ENCODE measurements around the gene PML.

- TF ChIP-seq KLF1 (tag by site-specific recombination; IDR thresholded peaks at IDR 0.05) = no peak
- TF ChIP-seq, protein P1, sequence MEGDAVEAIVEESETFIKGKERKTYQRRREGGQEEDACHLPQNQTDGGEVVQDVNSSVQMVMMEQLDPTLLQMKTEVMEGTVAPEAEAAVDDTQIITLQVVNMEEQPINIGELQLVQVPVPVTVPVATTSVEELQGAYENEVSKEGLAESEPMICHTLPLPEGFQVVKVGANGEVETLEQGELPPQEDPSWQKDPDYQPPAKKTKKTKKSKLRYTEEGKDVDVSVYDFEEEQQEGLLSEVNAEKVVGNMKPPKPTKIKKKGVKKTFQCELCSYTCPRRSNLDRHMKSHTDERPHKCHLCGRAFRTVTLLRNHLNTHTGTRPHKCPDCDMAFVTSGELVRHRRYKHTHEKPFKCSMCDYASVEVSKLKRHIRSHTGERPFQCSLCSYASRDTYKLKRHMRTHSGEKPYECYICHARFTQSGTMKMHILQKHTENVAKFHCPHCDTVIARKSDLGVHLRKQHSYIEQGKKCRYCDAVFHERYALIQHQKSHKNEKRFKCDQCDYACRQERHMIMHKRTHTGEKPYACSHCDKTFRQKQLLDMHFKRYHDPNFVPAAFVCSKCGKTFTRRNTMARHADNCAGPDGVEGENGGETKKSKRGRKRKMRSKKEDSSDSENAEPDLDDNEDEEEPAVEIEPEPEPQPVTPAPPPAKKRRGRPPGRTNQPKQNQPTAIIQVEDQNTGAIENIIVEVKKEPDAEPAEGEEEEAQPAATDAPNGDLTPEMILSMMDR (tag by site-specific recombination; IDR thresholded peaks at IDR 0.05) = no peak
- no peak for TF ChIP-seq YY1 (tag by site-specific recombination; IDR thresholded peaks at IDR 0.05)
- TF ChIP-seq ZNF596 (tag by site-specific recombination; IDR thresholded peaks at IDR 0.05) = no peak
- TF ChIP-seq BCL6B (tag by site-specific recombination; IDR thresholded peaks at IDR 0.05) = no peak
- TF ChIP-seq, protein P2, sequence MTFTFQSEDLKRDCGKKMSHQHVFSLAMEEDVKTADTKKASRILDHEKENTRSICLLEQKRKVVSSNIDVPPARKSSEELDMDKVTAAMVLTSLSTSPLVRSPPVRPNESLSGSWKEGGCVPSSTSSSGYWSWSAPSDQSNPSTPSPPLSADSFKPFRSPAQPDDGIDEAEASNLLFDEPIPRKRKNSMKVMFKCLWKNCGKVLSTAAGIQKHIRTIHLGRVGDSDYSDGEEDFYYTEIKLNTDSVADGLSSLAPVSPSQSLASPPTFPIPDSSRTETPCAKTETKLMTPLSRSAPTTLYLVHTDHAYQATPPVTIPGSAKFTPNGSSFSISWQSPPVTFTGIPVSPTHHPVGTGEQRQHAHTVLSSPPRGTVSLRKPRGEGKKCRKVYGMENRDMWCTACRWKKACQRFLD (tag by site-specific recombination; IDR thresholded peaks at IDR 0.05) = no peak
- TF ChIP-seq PATZ1 (tag by site-specific recombination; IDR thresholded peaks at IDR 0.05) = no peak
- TF ChIP-seq, protein P3, sequence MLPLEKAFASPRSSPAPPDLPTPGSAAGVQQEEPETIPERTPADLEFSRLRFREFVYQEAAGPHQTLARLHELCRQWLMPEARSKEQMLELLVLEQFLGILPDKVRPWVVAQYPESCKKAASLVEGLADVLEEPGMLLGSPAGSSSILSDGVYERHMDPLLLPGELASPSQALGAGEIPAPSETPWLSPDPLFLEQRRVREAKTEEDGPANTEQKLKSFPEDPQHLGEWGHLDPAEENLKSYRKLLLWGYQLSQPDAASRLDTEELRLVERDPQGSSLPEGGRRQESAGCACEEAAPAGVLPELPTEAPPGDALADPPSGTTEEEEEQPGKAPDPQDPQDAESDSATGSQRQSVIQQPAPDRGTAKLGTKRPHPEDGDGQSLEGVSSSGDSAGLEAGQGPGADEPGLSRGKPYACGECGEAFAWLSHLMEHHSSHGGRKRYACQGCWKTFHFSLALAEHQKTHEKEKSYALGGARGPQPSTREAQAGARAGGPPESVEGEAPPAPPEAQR (tag by site-specific recombination; IDR thresholded peaks at IDR 0.05) = no peak
- TF ChIP-seq ZNF830 (tag by site-specific recombination; IDR thresholded peaks at IDR 0.05; ENCODE audit: low read depth) = no peak
- TF ChIP-seq ZNF660 (tag by site-specific recombination; IDR thresholded peaks at IDR 0.05) = no peak
- no peak for TF ChIP-seq ZNF350 (tag by site-specific recombination; IDR thresholded peaks at IDR 0.05)
- TF ChIP-seq ZSCAN5A (tag by site-specific recombination; IDR thresholded peaks at IDR 0.05) = no peak
Measured at GRCh38 chr15:73979636-73980035, 14.9 kb upstream of the PML start.
